Measurements from ENCODE around the gene SPATC1L.
"Not testable (repeated sequence)": the region's sequence is repeated elsewhere in the genome, so short reads cannot be mapped to it uniquely, and the experiment has no call there.

SPATC1L gene

DNA sequence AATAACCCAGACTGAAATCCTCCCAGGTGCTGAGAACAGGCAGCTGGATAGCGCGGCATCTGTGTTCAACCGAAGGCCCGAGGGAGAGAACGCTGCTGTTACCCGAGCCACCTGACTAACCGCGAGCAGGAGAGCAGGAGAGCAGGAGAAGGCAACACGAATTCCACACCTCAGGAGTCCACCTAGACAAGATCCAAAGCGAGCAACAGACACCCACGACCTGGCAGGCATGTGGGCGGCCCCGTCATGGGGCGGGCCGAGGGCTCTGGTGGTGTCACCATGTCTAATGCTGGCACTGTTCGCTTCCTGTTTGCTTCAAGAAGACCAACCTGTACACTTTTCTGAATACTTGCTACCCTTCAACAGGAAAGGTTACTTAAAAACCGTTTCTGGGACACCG, 20.9 kb upstream of the SPATC1L start:
- no peaks in the 10 kb centered on the region for H3K27me3 ChIP-seq (replicated peaks in 2 of 5; ENCODE audit: control insufficient read depth in 4 of 5, insufficient read depth in 5 of 5, low read length in 4 of 5)
- H3K9me3 ChIP-seq (ENCODE audit: control extremely low read depth in 1 of 5, control insufficient read depth in 4 of 5, insufficient read depth in 2 of 5, low read depth in 1 of 5, low read length in 4 of 5) = no peaks in the 10 kb centered on the region
- no peaks in the 10 kb centered on the region for H3K4me1 ChIP-seq (ENCODE audit: control extremely low read depth in 1 of 4, control insufficient read depth in 4 of 4, insufficient read depth in 4 of 4, low read length in 3 of 4)
- no peak for DNase-seq
- ChIA-PET CTCF (no interaction called here), POLR2A (no interaction called here)
- H3K4me3 ChIP-seq (ENCODE audit: control insufficient read depth in 1 of 7, extremely low read depth in 1 of 7, insufficient read depth in 4 of 7, low read depth in 2 of 7, low read length in 6 of 7) = no peak overlapping the region
- over 99% methylated on average over 18 of the region's 18 CpGs for WGBS (ENCODE audit: insufficient coverage)
- H3K27ac ChIP-seq (ENCODE audit: insufficient read depth in 1 of 2, low read depth in 1 of 2, low read length in 2 of 2, poor library complexity in 1 of 2, severe bottlenecking in 2 of 2) = no peak overlapping the region
- H3K36me3 ChIP-seq (ENCODE audit: control insufficient read depth in 4 of 4, insufficient read depth in 4 of 4, low read length in 3 of 4) = peaks cover 3 to 87% (median 40%) of the 10 kb centered on the region in 4 experiments

DNA sequence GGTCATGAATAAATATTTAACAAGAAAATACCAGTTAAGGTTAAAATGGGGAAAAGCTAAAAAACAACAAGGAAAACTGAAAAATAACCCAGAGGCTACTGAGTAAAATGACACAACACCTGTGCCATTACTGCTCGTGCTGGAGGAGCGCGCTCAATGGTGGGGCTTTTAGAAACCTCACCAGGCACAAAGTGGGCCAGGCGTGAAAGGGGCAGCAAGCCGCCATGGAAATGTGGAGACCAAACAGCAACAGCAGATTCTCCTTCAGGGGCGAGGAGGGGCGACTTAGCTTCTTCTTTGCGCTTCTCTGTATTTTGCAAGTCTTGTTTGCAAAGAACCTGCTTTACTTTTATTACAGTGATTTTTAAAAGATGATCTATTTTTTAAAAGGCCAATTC, 18.9 kb upstream of the SPATC1L start:
- no peak overlapping the region for H3K4me3 ChIP-seq (ENCODE audit: control insufficient read depth in 1 of 7, extremely low read depth in 1 of 7, insufficient read depth in 4 of 7, low read depth in 2 of 7, low read length in 6 of 7)
- H3K9me3 ChIP-seq (ENCODE audit: control extremely low read depth in 1 of 5, control insufficient read depth in 4 of 5, insufficient read depth in 2 of 5, low read depth in 1 of 5, low read length in 4 of 5) = no peaks in the 10 kb centered on the region
- H3K27ac ChIP-seq (ENCODE audit: insufficient read depth in 1 of 2, low read depth in 1 of 2, low read length in 2 of 2, poor library complexity in 1 of 2, severe bottlenecking in 2 of 2) = no peak overlapping the region
- no peaks in the 10 kb centered on the region for H3K4me1 ChIP-seq (ENCODE audit: control extremely low read depth in 1 of 4, control insufficient read depth in 4 of 4, insufficient read depth in 4 of 4, low read length in 3 of 4)
- POLR2A ChIA-PET = no interaction called here
- H3K27me3 ChIP-seq (replicated peaks in 2 of 5; ENCODE audit: control insufficient read depth in 4 of 5, insufficient read depth in 5 of 5, low read length in 4 of 5) = no peaks in the 10 kb centered on the region
- peaks cover 11 to 88% (median 40%) of the 10 kb centered on the region in 4 experiments for H3K36me3 ChIP-seq (ENCODE audit: control insufficient read depth in 4 of 4, insufficient read depth in 4 of 4, low read length in 3 of 4)
- no peak for DNase-seq
- CTCF ChIA-PET = no interaction called here
- WGBS (ENCODE audit: insufficient coverage) = 98% methylated on average over 6 of the region's 8 CpGs

DNA sequence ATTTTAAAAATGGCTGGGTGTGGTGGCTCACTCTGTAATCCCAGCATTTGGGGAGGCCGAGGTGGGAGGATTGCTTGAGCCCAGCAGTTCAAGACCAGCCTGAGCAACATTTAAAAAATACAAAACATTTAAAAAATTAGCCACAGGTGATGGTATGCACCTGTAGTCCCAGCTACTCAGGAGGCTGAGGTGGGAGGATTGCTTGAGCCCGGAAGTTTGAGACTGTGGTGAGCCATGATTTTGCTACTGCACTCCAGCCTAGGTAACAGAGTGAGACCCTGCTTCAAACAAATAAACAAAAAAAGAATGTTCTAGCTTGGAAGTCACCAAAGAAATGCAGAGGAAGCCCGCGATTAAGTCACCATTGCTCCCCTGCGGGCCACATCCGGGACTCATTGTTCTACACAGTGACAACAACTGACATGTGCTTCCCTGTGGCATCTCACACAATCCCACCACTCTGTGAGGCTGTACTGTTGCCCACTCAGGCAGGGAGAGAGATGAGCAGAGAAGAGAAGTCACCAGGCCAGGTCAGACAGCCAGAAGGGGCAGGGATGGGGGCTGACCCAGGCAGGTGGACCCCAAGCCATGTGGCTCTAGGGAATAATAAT, 18.4 kb upstream of the SPATC1L start:
- H3K4me3 ChIP-seq (ENCODE audit: control insufficient read depth in 1 of 7, extremely low read depth in 1 of 7, insufficient read depth in 4 of 7, low read depth in 2 of 7, low read length in 6 of 7) = no peak overlapping the region
- ChIA-PET POLR2A (no interaction called here), CTCF (interaction anchor here (0.5 kb wide), 1 partner anchor 50 kb away, joined by 4 read pairs; no protein-coding TSS in a partner anchor)
- H3K27me3 ChIP-seq (replicated peaks in 2 of 5; ENCODE audit: control insufficient read depth in 4 of 5, insufficient read depth in 5 of 5, low read length in 4 of 5) = no peaks in the 10 kb centered on the region
- no peak for DNase-seq
- peaks cover 11 to 88% (median 36%) of the 10 kb centered on the region in 4 experiments for H3K36me3 ChIP-seq (ENCODE audit: control insufficient read depth in 4 of 4, insufficient read depth in 4 of 4, low read length in 3 of 4)
- no peaks in the 10 kb centered on the region for H3K4me1 ChIP-seq (ENCODE audit: control extremely low read depth in 1 of 4, control insufficient read depth in 4 of 4, insufficient read depth in 4 of 4, low read length in 3 of 4)
- no peaks in the 10 kb centered on the region for H3K9me3 ChIP-seq (ENCODE audit: control extremely low read depth in 1 of 5, control insufficient read depth in 4 of 5, insufficient read depth in 2 of 5, low read depth in 1 of 5, low read length in 4 of 5)
- H3K27ac ChIP-seq (ENCODE audit: insufficient read depth in 1 of 2, low read depth in 1 of 2, low read length in 2 of 2, poor library complexity in 1 of 2, severe bottlenecking in 2 of 2) = no peak overlapping the region
- WGBS (ENCODE audit: insufficient coverage) = 95% methylated on average over 5 of the region's 6 CpGs

DNA sequence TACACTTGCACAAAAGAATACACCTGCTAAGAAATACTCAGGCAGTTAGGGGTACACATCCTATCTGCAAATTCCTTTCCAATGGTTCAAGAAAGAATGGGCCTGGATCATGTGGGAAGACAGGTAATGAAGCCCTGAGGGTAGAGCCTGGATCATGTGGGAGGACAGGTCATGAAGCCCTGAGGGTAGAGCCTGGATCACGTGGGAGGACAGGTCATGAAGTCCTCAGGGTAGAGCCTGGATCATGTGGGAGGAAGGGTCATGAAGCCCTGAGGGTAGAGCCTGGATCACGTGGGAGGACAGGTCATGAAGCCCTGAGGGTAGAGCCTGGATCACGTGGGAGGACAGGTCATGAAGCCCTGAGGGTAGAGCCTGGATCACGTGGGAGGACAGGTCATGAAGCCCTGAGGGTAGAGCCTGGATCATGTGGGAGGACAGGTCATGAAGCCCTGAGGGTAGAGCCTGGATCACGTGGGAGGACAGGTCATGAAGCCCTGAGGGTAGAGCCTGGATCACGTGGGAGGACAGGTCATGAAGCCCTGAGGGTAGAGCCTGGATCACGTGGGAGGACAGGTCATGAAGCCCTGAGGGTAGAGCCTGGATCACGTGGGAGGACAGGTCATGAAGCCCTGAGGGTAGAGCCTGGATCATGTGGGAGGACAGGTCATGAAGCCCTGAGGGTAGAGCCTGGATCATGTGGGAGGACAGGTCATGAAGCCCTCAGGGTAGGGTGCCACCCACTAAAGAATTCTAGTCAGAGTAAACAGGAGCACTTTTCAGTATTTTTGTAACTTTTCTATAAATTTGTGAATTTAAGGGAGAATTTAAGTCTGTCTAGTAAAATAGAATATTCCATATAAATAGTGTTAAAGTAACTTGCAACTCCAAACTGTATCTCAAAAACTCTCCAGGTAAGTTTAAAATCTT, 16.9 kb upstream of the SPATC1L start:
- peaks cover 11 to 84% (median 30%) of the 10 kb centered on the region in 4 experiments for H3K36me3 ChIP-seq (ENCODE audit: control insufficient read depth in 4 of 4, insufficient read depth in 4 of 4, low read length in 3 of 4)
- H3K4me3 ChIP-seq (ENCODE audit: control insufficient read depth in 1 of 7, extremely low read depth in 1 of 7, insufficient read depth in 4 of 7, low read depth in 2 of 7, low read length in 6 of 7); POLR2A ChIA-PET; H3K9me3 ChIP-seq (ENCODE audit: control extremely low read depth in 1 of 5, control insufficient read depth in 4 of 5, insufficient read depth in 2 of 5, low read depth in 1 of 5, low read length in 4 of 5); H3K4me1 ChIP-seq (ENCODE audit: control extremely low read depth in 1 of 4, control insufficient read depth in 4 of 4, insufficient read depth in 4 of 4, low read length in 3 of 4); H3K27me3 ChIP-seq (replicated peaks in 2 of 5; ENCODE audit: control insufficient read depth in 4 of 5, insufficient read depth in 5 of 5, low read length in 4 of 5); H3K27ac ChIP-seq (ENCODE audit: insufficient read depth in 1 of 2, low read depth in 1 of 2, low read length in 2 of 2, poor library complexity in 1 of 2, severe bottlenecking in 2 of 2); CTCF ChIA-PET; DNase-seq: not testable (repeated sequence)
- no CpG with 5 or more reads among the region's 8 CpGs for WGBS (ENCODE audit: insufficient coverage)

DNA sequence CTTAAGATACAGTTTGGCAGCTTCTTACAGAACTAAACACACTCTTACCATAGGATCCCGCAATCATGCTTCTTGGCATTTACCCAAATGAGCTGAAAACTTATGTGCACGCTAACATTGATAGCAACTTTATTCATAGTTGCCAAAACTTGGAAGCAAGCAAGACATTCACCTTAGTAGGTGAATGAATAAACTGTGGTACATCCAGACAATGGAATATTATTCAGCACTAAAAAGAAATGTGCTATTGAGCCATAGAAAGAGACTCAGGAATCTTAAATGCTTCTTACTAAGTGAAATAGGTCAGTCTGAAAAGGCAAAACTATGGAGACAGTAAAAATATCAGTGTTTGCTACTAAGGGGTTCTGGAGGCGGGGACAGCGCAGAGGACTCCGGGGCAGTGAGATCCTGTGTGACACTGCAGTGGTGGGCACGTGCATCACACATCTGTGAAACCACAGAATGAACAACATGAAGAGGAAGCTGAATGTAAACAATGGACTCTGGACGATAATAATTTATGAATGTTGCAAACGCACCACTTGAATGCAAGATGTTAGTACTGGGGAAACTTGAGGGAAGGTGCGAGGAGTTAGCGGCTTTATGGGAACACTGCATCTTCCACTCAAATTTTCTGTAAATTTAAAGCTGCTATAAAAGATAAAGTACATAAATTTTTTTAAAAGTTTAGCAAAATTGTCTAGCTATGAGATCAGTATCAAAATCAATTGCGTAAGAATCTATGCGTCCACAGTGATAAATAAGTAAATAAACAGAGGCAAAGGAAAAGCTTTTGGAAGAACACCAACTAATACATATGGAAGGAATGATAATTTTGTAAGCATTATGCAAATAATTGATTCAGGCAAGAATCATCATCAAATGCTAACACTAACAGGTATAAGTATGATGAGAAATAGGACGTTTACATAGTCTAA, 15.4 kb upstream of the SPATC1L start:
- 89% methylated on average over 6 of the region's 13 CpGs for WGBS (ENCODE audit: insufficient coverage)
- no peaks in the 10 kb centered on the region for H3K27me3 ChIP-seq (replicated peaks in 2 of 5; ENCODE audit: control insufficient read depth in 4 of 5, insufficient read depth in 5 of 5, low read length in 4 of 5)
- H3K27ac ChIP-seq (ENCODE audit: insufficient read depth in 1 of 2, low read depth in 1 of 2, low read length in 2 of 2, poor library complexity in 1 of 2, severe bottlenecking in 2 of 2) = no peak overlapping the region
- CTCF ChIA-PET = interaction anchor here (0.8 to 2.0 kb wide), 2 partner anchors 28 to 76 kb away, joined by 4 to 5 read pairs; no protein-coding TSS in a partner anchor
- POLR2A ChIA-PET = no interaction called here
- H3K4me1 ChIP-seq (ENCODE audit: control extremely low read depth in 1 of 4, control insufficient read depth in 4 of 4, insufficient read depth in 4 of 4, low read length in 3 of 4) = no peaks in the 10 kb centered on the region
- no peaks in the 10 kb centered on the region for H3K9me3 ChIP-seq (ENCODE audit: control extremely low read depth in 1 of 5, control insufficient read depth in 4 of 5, insufficient read depth in 2 of 5, low read depth in 1 of 5, low read length in 4 of 5)
- peaks cover 11 to 84% (median 31%) of the 10 kb centered on the region in 4 experiments for H3K36me3 ChIP-seq (ENCODE audit: control insufficient read depth in 4 of 4, insufficient read depth in 4 of 4, low read length in 3 of 4)
- H3K4me3 ChIP-seq (ENCODE audit: control insufficient read depth in 1 of 7, extremely low read depth in 1 of 7, insufficient read depth in 4 of 7, low read depth in 2 of 7, low read length in 6 of 7) = no peak overlapping the region
- DNase-seq = no peak

DNA sequence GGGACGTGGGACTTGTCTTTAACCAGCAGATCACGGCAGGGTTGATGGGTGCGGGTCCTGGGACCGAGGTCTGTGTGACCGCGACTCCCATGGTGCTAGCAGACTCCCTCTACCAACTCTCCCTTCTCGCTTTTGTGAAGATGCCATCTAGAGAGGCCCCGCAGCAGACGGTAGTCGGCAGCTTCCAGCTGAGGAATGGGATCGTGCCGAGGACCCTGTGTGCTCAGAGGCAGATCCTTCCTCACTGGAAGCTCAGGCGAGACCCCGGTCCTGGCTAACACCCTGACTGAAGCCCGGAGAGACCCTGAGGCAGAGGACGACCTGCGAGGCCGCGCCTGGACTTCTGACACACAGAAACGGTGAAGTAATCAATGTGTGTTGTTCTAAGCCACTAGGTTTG, 12.5 kb upstream of the SPATC1L start:
- Histone ChIP-seq H3K9me3 (ENCODE audit: control extremely low read depth in 1 of 5, control insufficient read depth in 4 of 5, insufficient read depth in 2 of 5, low read depth in 1 of 5, low read length in 4 of 5) (no peaks in the 10 kb centered on the region), H3K36me3 (ENCODE audit: control insufficient read depth in 4 of 4, insufficient read depth in 4 of 4, low read length in 3 of 4) (peaks cover 13 to 86% (median 47%) of the 10 kb centered on the region in 4 experiments), H3K27me3 (replicated peaks in 2 of 5; ENCODE audit: control insufficient read depth in 4 of 5, insufficient read depth in 5 of 5, low read length in 4 of 5) (no peaks in the 10 kb centered on the region), H3K4me1 (ENCODE audit: control extremely low read depth in 1 of 4, control insufficient read depth in 4 of 4, insufficient read depth in 4 of 4, low read length in 3 of 4) (no peaks in the 10 kb centered on the region), H3K27ac (ENCODE audit: insufficient read depth in 1 of 2, low read depth in 1 of 2, low read length in 2 of 2, poor library complexity in 1 of 2, severe bottlenecking in 2 of 2) (no peak overlapping the region), H3K4me3 (ENCODE audit: control insufficient read depth in 1 of 7, extremely low read depth in 1 of 7, insufficient read depth in 4 of 7, low read depth in 2 of 7, low read length in 6 of 7) (no peak overlapping the region)
- POLR2A ChIA-PET = no interaction called here
- WGBS (ENCODE audit: insufficient coverage) = 92% methylated on average over 15 of the region's 20 CpGs
- CTCF ChIA-PET = no interaction called here
- DNase-seq = no peak
